Mesangial cell (primary cell): Measurements from ENCODE around the gene OR4E2. TPM values are rescaled to one million over a fixed set of nuclear protein-coding genes. Genes with fewer than 3 reads are reported as not detected.

Experiments
- total RNA-seq: library from RNA; depleted of rRNA; stranded (reverse); fragments of >200 nt; gene quantifications from 2 replicates; pipeline ENCODE4 v1.2.3, GENCODE V29; 2015

OR4E2 gene
- total RNA-seq, result not detected in 2 replicates

GRCh38 chr14:21653331-21653885 is at the start of gene OR4E2:
OR4E2 (plus strand) TSS chr14:21653835; CDS start chr14:21665083, 11,248 bp downstream.

DNA sequence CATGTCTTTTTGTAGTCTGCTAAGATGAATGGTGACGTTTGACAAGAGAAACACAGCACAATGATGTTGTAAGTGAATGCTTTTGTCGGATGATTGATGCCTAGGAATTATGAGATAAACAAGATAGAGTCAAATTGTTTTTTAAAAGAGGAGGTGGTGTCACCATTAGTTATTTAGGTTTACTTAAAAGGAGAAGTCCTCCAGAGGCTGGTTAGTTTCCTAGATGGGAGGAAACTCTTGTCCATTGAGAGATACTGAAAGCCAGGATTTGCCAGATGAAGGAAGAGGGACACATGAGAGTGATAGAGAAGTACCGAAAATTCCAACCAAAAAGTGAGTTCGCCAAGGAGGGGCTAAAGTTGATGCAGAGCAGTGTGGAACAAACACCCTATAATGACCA is 18.8 kb upstream of the OR4E2 start, which contains the start of gene OR10G2:
Gene OR10G2 (minus strand): TSS at position 101 of the 400 bp plus-strand sequence. CDS start 98 bp downstream, at position 3.

DNA sequence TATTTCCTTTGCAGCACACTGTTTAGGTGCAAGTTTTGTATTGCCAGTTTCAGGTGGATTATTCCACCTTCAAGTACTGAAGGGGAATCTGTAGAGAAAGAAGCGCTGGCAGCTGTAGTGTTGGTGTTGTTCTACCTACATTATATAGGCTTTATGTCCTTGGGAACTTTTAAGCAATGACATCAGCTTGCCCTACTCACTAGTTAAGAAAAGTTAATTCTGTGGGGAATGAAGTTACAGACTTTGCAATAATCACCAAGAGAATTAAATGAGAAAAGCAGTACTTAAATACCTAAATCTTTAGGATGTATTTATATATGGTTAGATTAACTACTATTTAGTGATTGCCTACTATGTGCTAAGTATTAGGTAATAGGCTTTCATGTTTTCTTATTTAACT is 20.1 kb downstream of the OR4E2 start, which contains the start of gene OR4E1:
Gene OR4E1 (minus strand): TSS at position 101 of the 400 bp plus-strand sequence. CDS start 2,883 bp downstream, outside the sequence.

Other genes with a start within 250 kb of the OR4E2 start
- gene CHD8, start 197.7 kb upstream of the OR4E2 start, total RNA-seq, result 45.5 and 63.5 TPM in 2 replicates
- 16.3 and 21.8 TPM in 2 replicates for gene RAB2B, start 176.9 kb upstream of the OR4E2 start, total RNA-seq
- gene TOX4, start 176.6 kb upstream of the OR4E2 start, total RNA-seq, result 23.3 and 34.0 TPM in 2 replicates
- 22.4 and 51.7 TPM in 2 replicates for gene METTL3, start 142.5 kb upstream of the OR4E2 start, total RNA-seq
- gene SALL2, start 127.5 kb upstream of the OR4E2 start, total RNA-seq, result 13.4 and 24.2 TPM in 2 replicates
- gene OR10G3, start 73.8 kb upstream of the OR4E2 start, total RNA-seq, result not detected in 2 replicates
- gene OR10G2, start 18.9 kb upstream of the OR4E2 start, total RNA-seq, result not detected in 2 replicates
- not detected in 2 replicates for gene OR4E1, start 20.0 kb downstream of the OR4E2 start, total RNA-seq